GM18505 (cell line): Measurements from ENCODE around the gene BRD1.

Experiments
- ATAC-seq: cut with Tn5 transposase; IDR thresholded peaks from one replicate; pipeline ENCODE4 v1.9.1; 2021; ENCODE audit not compliant: unreplicated experiment
- POLR2A ChIP-seq: IDR thresholded peaks from 4 replicates; pipeline ENCODE4 v1.6.1; 2011; ENCODE audit warnings: borderline replicate concordance; ENCODE audit not compliant: insufficient read depth, insufficient read length; ENCODE audit errors: extremely low read depth

BRD1 gene

DNA sequence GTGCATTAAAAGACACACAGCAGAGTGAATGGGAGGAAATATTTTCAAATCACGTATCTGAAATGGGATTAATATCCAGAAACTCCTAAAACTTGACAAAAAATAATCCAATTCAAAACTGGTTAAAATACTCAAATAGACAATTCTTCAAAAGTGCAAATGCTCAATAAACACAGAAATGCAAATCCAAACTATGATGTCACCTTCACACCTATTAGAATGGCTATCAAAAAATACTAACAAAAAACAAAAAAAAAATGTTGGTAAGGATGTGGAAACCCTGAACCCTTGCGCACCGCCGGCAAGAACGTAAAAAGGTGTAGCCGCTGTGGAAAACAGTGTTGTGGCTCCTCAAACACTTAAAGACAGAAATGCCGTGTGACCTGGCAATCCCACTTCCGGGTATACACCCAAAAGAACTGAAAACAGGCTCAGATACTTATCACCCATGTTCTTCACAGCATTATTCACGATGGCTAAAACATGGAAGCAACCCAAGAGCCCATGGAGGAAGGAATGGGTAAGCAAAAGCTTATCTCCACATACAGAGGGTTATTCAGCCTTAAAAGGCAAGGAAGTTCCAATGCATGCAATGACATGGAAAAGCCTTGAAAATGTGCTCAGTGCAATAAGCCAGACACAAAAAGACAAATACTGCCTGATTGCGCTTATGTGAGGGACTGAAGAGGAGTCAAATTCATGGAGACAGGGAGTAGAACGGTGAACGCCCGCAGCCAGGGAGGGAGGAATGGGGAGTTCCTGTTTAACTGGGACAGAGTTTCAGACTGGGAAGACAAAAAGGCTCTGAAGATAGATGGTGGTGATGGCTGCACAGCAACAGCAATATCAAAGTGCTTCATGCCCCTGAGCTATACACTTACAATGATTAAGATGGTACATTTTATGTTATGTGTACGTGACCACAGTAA is 19.6 kb downstream of the BRD1 start:
- no peak for TF ChIP-seq POLR2A
- no peak for ATAC-seq

DNA sequence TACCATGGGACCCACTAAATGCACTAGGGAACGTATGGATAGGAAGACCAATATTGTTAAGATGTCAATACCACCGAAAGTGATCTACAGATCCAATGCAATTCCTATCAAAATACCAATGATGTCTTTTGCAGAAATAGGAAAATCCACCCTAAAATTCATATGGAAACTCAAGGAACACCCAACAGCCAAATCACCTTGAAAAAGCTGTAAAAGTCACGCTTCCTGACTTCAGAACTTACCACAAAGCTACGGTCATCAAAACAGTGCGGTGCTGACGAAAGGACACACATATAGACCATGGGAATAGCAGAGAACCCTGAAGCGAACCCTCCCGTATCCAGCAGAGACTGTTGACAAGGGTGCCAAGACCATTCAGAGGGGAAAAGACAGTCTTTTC is 20.5 kb downstream of the BRD1 start:
- ATAC-seq = no peak
- no peak for TF ChIP-seq POLR2A

DNA sequence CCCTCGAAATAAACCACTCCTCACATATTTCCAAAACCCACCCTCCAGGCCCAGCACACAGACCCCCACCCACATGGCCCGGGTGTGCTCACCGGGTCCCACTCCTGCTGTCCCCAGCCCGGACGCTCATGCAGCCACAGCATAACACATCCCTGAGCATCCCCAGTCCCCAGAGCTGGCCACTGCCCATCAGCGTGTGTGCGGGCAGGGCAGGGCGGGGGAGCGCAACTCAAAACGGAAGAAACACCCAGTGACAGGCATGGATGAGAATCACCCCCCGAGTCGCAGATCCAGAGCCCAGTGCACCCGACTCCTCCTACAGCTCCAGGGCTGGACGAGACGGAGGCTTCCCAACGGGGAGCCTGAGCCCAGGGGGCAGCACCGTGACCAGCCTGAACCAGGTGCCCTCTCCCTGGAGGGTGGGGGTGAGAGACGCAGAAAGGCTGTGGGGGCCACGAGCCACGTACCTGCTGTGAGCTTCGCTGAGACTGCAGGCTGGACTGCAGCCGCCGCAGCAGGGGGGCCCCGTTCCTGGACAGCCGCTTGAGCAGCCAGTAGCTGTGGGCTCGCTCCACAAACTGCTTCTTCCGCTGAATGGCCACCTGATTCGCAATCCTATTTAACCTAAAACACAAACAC is 23.8 kb downstream of the BRD1 start:
- no peak for ATAC-seq
- no peak for TF ChIP-seq POLR2A

DNA sequence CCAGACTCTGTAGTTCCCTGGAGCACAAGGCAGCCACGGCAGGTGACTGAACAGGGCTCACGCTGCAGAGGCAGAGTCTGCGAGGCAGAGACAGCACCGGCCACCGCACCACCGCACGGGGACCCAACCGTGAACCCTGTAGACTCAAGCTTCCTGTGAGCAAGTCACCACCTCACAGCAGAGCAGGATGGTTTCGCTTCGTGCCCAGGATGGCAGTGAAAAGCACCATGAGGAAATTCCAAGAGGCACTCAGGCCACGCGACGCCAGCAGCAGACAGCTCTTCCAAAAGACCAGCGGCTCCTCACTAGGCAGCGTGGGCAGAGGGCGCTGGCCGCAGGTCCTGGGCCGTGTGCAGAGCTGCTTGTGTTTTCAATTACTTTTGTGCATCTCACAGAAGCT is 24.5 kb downstream of the BRD1 start:
- no peak for ATAC-seq
- TF ChIP-seq POLR2A = no peak

DNA sequence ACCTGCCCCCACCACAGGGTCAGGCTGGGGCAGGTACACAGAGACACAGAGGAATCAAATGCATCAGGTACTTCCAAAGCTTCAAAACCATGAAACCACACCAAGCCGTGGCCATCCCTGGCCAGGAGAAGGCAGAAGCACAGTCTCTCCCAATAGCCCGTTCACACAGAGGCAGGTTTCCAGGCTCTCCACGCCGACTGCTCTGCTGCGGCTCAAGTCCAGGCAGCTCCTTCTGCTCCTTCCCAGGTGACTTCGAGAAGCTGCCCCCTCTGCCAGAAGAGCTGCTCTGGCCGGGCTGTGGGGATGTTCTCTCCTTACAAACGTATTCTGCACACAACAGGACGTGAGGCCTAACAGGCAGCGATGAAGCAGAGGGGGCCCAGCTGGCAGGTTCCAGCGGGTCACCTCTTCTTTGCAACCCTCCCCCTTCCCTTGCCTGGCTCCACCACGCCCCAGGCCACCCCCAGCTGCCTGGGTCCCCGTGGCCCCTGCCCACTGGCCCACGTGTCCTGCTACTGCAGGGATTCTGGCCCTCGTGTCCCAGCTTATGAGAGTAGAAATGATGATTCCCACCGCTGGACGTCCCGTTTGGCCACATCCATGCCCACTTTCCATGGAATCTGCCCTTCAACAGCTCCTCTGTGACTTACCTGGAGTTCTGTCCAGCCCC is 26.1 kb downstream of the BRD1 start:
- ATAC-seq = no peak
- TF ChIP-seq POLR2A = no peak

DNA sequence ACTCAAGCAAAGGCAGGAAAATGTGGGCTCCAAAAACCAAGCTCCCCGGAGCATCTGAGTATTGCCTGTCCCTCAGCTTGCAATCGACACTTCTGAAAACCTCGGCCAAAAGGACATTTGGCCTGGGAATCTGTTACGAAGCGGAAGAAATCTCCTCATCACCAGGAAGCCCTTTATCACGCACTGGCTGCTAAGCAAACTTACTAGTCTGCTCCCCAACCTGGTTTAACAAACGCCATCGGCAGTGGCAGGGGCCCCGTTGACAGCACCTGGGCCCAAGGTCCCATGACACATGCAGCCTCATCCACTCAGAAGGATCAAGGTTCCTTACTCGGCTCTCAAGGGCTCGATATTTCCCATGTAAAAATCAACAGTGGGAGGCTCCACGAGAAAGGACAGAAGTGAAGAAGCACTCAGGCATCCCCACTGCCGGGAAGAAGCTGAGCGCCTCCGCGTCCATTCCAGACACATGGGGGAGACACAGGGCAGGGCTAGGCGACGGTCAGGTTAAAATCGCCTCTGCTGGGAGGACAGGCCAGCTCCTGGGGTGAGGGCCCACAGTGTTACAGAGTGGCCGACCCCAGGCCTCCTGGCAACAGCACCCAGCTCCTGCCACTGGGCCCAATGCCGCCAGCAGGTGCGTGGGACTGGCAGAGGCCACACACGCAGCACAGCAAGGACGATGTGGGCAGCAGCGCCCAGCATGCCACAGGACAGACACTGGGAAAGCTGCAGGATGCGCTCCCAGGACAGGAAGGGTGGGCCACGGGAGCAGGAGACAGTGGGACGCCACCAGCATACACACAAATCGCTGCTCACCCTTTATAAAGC is 27.1 kb downstream of the BRD1 start:
- no peak for ATAC-seq
- no peak for TF ChIP-seq POLR2A

DNA sequence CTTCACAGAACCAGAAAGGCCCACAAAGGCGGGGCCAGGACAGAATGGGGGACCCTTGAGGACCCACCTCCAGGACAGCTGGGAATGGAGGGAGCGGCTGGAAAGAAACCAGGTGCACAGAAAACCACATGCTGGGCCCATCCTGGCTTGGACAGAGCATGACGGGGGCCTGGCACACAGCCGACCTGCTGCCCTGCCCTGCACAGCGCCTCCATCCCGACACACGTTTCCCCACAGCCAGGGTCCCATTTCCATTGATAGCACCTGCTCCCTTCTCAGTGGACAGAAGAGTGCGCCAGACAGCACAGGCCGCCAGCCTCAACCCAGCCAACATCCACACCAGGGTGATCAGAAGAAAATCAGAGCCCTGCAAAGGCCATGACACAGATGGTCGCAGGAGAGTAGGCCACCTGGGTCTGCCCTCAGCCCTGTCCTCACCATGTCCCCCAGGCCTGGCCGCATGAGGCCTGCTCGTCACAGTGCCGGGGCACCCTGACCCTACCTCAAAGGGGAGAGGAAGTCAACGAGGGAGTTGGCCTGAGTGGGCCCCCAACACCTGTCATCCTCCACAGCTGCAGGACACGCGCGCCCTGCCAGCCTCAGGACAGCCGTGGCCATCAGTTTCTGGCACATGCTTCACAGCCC is 28.1 kb downstream of the BRD1 start:
- ATAC-seq = no peak
- no peak for TF ChIP-seq POLR2A

DNA sequence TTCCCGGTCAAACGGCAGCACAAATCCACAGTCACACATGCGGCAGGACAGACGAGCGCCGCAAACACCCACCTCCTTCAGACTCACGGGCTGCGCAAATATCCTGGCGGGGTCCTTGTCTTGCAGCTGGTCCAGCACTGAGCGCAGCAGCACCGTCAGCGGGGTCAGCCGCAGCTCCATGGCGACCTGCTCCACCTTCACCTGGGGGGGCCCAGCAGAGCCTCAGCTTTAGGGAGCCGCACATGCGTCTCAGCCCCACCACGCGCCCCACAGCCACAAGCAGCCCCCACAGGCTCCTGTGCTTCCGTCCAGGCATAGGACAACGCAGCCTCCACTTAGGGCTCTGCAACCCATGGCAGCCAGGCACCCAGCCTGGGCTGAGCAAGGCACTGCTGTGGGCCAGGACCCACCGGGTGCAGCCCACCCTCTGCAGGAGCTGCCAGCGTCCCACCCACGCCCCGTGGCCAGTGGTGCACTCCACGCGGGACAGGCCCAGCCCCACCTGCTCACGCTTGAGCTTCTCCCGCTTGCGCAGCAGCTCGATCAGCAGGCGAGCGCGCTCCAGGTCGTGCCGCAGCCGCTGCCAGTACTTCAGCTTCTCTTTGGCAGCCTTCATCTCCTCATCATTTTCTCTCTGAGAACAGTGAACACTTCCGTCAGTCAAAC is 29.1 kb downstream of the BRD1 start:
- TF ChIP-seq POLR2A = no peak
- no peak for ATAC-seq

DNA sequence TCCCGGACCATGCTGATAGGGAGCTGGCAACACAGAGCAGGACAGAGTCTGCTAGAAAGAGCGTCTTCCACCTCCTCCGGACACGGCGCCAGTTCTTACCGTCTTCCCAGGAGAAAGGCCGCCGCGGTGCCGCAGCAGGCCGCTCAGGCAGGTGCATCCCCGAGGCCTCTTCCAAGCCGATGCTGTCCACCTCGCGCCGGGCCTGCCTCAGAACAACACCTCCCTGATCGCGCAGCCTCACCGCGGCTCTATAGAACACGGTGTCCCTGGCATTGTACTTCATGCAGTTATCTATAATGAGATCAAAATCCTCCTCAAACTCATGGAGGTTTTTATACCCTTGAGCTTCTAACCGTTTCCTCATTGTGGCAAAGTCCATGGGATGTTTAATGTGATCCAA is 30.0 kb downstream of the BRD1 start:
- TF ChIP-seq POLR2A = no peak
- no peak for ATAC-seq

DNA sequence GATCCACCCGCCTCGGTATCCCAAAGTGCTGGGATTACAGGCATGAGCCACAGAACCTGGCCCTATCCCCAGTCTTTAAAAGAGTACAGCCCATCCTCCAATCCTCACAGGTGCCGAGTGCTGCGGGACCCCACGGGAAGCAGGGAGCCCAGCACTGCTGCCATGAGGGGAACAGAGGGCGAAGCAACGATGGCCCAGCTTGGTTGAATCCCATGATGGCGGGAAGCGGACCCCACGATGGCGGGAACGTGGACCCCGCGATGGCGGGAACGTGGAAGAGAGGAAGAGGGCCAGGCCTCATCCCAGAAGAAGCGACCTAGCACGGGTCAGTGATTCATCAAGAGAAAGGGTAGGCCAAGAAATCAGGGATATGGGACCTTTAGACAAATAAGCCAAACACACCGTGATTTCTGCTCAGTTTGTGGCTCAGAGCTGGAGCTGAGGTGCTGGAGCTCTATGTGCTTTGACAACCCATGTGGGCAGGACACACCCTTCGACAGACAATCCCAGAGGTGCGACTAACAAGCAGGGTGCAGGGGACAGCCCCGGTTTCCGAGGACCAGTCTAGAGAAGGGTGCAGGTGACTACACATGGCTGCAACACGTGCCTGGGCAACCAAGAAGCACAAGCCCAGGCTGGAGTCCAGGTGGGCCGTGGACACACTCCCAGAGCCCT is 30.9 kb downstream of the BRD1 start:
- ATAC-seq = no peak
- TF ChIP-seq POLR2A = no peak

DNA sequence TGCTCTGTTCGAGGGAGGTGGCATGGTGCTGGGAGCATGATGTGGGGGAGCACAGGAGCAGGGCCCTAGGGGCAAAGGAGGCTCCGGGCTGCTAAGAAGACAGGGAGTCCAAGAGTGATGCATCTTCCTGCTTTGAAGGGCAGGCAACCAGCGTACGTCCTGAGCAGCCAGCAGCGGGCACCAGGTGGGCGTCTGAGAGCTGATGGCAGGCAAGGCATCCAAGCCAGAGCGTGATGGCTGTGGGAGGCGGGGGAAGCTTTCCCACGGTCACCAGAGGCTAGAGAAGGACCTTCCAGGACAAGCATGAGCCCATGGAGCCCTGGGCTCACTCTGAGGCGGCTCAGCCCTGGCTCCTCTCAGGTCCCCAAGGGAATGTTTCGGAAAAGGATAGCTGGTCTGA is 32.2 kb downstream of the BRD1 start:
- no peak for TF ChIP-seq POLR2A
- no peak for ATAC-seq
